ENCODE measurements around the gene MAP3K15.
"Not testable (repeated sequence)": the region's sequence is repeated elsewhere in the genome, so short reads cannot be mapped to it uniquely, and the experiment has no call there.

Gene MAP3K15

GRCh38 chrX:19535476-19535875 lies 20.2 kb upstream of the MAP3K15 start:
- H2AFZ ChIP-seq (ENCODE audit: low read length, unreplicated experiment) = no peak overlapping the region
- no peaks in the 10 kb centered on the region for H3K27me3 ChIP-seq (ENCODE audit: insufficient read depth, low read length)
- H3K4me3 ChIP-seq (ENCODE audit: low read depth, low read length) = no peak overlapping the region
- H3K79me2 ChIP-seq (ENCODE audit: control insufficient read depth, insufficient read depth, low read length, unreplicated experiment) = no peaks in the 10 kb centered on the region
- H3K36me3 ChIP-seq (ENCODE audit: insufficient read depth, low read length) = no peaks in the 10 kb centered on the region
- H3K4me1 ChIP-seq (ENCODE audit: control insufficient read depth, insufficient read depth, low read length, unreplicated experiment) = no peaks in the 10 kb centered on the region
- no peak overlapping the region for H3K27ac ChIP-seq (ENCODE audit: low read depth, low read length)

- Histone ChIP-seq H3K4me1 (ENCODE audit: control insufficient read depth, insufficient read depth, low read length, unreplicated experiment) (no peaks in the 10 kb centered on the region), H2AFZ (ENCODE audit: low read length, unreplicated experiment) (no peak overlapping the region), H3K27me3 (ENCODE audit: insufficient read depth, low read length) (no peaks in the 10 kb centered on the region), H3K4me3 (ENCODE audit: low read depth, low read length) (no peak overlapping the region), H3K27ac (ENCODE audit: low read depth, low read length) (no peak overlapping the region), H3K36me3 (ENCODE audit: insufficient read depth, low read length) (no peaks in the 10 kb centered on the region), H3K79me2 (ENCODE audit: control insufficient read depth, insufficient read depth, low read length, unreplicated experiment) (no peaks in the 10 kb centered on the region)
Observed at GRCh38 chrX:19532709-19533108, 17.4 kb upstream of the MAP3K15 start.

DNA sequence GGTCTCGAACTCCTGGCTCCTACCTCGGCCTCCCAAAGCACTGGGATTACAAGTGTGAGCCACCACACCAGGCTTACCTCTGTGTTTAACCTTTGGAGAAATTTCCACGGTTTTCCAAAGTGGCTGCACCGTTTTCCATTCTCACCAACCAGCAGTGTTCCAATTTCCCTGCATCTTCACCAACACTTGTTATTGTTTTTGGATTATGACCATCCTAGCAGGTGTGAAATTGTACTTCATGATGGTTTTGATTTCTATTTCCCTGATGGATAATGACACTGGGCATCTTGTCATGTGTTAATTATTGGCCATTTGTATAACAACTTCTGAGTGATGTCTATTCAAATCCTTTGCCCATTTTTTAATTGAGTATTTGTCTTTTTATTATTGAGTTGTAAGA lies 2.7 kb upstream of the MAP3K15 start:
- Histone ChIP-seq H3K79me2 (ENCODE audit: control insufficient read depth, insufficient read depth, low read length, unreplicated experiment) (no peaks in the 10 kb centered on the region), H3K4me1 (ENCODE audit: control insufficient read depth, insufficient read depth, low read length, unreplicated experiment) (peaks cover 3% of the 10 kb centered on the region), H3K36me3 (ENCODE audit: insufficient read depth, low read length) (no peaks in the 10 kb centered on the region), H3K4me3 (ENCODE audit: low read depth, low read length) (no peak overlapping the region), H3K27ac (ENCODE audit: low read depth, low read length) (no peak overlapping the region), H2AFZ (ENCODE audit: low read length, unreplicated experiment) (no peak overlapping the region), H3K27me3 (ENCODE audit: insufficient read depth, low read length) (peaks cover 46% of the 10 kb centered on the region)

GRCh38 chrX:19515615-19516105 lies 352 bp upstream of the MAP3K15 start:
- peak overlapping the region; percentile 58; the same call in 1 of the 2 replicates for H3K4me3 ChIP-seq (ENCODE audit: low read depth, low read length)
- no peaks in the 10 kb centered on the region for H3K79me2 ChIP-seq (ENCODE audit: control insufficient read depth, insufficient read depth, low read length, unreplicated experiment)
- H3K4me1 ChIP-seq (ENCODE audit: control insufficient read depth, insufficient read depth, low read length, unreplicated experiment) = peaks cover 3% of the 10 kb centered on the region
- H3K27ac ChIP-seq (ENCODE audit: low read depth, low read length) = no peak overlapping the region
- H2AFZ ChIP-seq (ENCODE audit: low read length, unreplicated experiment) = peak overlapping the region; percentile 14
- H3K27me3 ChIP-seq (ENCODE audit: insufficient read depth, low read length) = peaks cover 50% of the 10 kb centered on the region
- H3K36me3 ChIP-seq (ENCODE audit: insufficient read depth, low read length) = no peaks in the 10 kb centered on the region

- Histone ChIP-seq H3K4me3 (ENCODE audit: low read depth, low read length) (no peak overlapping the region), H3K27me3 (ENCODE audit: insufficient read depth, low read length) (peaks cover 46% of the 10 kb centered on the region), H3K27ac (ENCODE audit: low read depth, low read length) (no peak overlapping the region), H2AFZ (ENCODE audit: low read length, unreplicated experiment) (peak overlapping the region; percentile 25), H3K36me3 (ENCODE audit: insufficient read depth, low read length) (no peaks in the 10 kb centered on the region), H3K4me1 (ENCODE audit: control insufficient read depth, insufficient read depth, low read length, unreplicated experiment) (peaks cover 3% of the 10 kb centered on the region), H3K79me2 (ENCODE audit: control insufficient read depth, insufficient read depth, low read length, unreplicated experiment) (no peaks in the 10 kb centered on the region)
Observed at GRCh38 chrX:19513383-19513782, 1.9 kb downstream of the MAP3K15 start.

GRCh38 chrX:19512961-19513360 lies 2.3 kb downstream of the MAP3K15 start:
- H3K4me1 ChIP-seq (ENCODE audit: control insufficient read depth, insufficient read depth, low read length, unreplicated experiment) = peaks cover 3% of the 10 kb centered on the region
- H3K27me3 ChIP-seq (ENCODE audit: insufficient read depth, low read length) = peaks cover 41% of the 10 kb centered on the region

DNA sequence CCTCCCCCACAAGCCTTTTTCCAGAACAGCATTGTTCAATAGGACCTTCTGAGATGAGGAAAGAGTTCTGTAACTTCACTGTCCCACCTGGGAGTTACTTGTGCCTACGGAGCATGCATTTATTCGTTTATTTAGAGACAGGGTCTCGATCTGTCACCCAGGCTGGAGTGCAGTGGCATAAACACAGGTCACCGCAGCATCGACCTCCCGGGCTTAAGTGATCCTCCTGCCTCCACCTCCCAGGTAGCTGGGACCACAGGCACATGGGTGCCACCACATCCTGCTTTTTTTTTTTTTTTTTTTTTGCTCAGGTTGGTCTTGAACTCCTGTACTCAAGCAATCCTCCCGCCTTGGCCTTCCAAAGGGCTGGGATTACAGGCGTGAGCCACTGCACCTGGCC lies 2.9 kb downstream of the MAP3K15 start:
- no peak overlapping the region for H2AFZ ChIP-seq (ENCODE audit: low read length, unreplicated experiment)
- no peaks in the 10 kb centered on the region for H3K79me2 ChIP-seq (ENCODE audit: control insufficient read depth, insufficient read depth, low read length, unreplicated experiment)
- H3K27me3 ChIP-seq (ENCODE audit: insufficient read depth, low read length) = peaks cover 35% of the 10 kb centered on the region
- H3K36me3 ChIP-seq (ENCODE audit: insufficient read depth, low read length) = no peaks in the 10 kb centered on the region
- H3K4me1 ChIP-seq (ENCODE audit: control insufficient read depth, insufficient read depth, low read length, unreplicated experiment) = peaks cover 3% of the 10 kb centered on the region
- no peak overlapping the region for H3K4me3 ChIP-seq (ENCODE audit: low read depth, low read length)
- no peak overlapping the region for H3K27ac ChIP-seq (ENCODE audit: low read depth, low read length)

More at GRCh38 chrX:19512961-19513360, 2.3 kb downstream of the MAP3K15 start:
- Histone ChIP-seq H3K36me3 (ENCODE audit: insufficient read depth, low read length) (no peaks in the 10 kb centered on the region), H3K79me2 (ENCODE audit: control insufficient read depth, insufficient read depth, low read length, unreplicated experiment) (no peaks in the 10 kb centered on the region), H3K4me3 (ENCODE audit: low read depth, low read length) (no peak overlapping the region), H2AFZ (ENCODE audit: low read length, unreplicated experiment) (no peak overlapping the region), H3K27ac (ENCODE audit: low read depth, low read length) (no peak overlapping the region)

- H3K27ac ChIP-seq (ENCODE audit: low read depth, low read length); H3K4me1 ChIP-seq (ENCODE audit: control insufficient read depth, insufficient read depth, low read length, unreplicated experiment): not testable (repeated sequence)
Observed at GRCh38 chrX:19511796-19512195, 3.5 kb downstream of the MAP3K15 start.

DNA sequence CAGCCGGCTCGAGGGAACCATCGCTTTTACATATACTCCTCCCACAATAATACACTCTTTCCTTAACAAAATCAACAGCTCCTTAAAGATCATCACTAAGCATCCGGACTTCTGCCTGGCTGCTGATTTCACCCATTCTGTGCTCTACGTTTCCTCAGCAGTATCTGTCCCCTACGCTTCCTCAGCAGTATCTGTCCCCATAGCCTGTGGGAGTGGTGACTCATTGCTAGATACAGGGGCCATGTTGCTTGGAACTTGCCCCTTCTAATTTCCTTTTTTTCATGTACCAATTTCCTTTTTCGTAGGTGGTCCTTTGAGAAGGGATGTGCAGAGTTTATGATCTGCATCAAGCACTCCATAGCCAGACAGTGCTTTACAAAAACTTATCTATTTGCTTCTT lies 18.6 kb downstream of the MAP3K15 start:
- no peak overlapping the region for H3K4me3 ChIP-seq (ENCODE audit: low read depth, low read length)
- H3K27ac ChIP-seq (ENCODE audit: low read depth, low read length) = no peak overlapping the region
- H2AFZ ChIP-seq (ENCODE audit: low read length, unreplicated experiment) = no peak overlapping the region
- H3K79me2 ChIP-seq (ENCODE audit: control insufficient read depth, insufficient read depth, low read length, unreplicated experiment) = no peaks in the 10 kb centered on the region
- H3K36me3 ChIP-seq (ENCODE audit: insufficient read depth, low read length) = no peaks in the 10 kb centered on the region
- peaks cover 56% of the 10 kb centered on the region for H3K27me3 ChIP-seq (ENCODE audit: insufficient read depth, low read length)
- H3K4me1 ChIP-seq (ENCODE audit: control insufficient read depth, insufficient read depth, low read length, unreplicated experiment) = no peaks in the 10 kb centered on the region

More at GRCh38 chrX:19511796-19512195, 3.5 kb downstream of the MAP3K15 start:
- H2AFZ ChIP-seq (ENCODE audit: low read length, unreplicated experiment); H3K79me2 ChIP-seq (ENCODE audit: control insufficient read depth, insufficient read depth, low read length, unreplicated experiment); H3K36me3 ChIP-seq (ENCODE audit: insufficient read depth, low read length); H3K4me3 ChIP-seq (ENCODE audit: low read depth, low read length): not testable (repeated sequence)
- H3K27me3 ChIP-seq (ENCODE audit: insufficient read depth, low read length) = peaks cover 30% of the 10 kb centered on the region

GRCh38 chrX:19487520-19488200 lies 27.6 kb downstream of the MAP3K15 start:
- no peaks in the 10 kb centered on the region for H3K79me2 ChIP-seq (ENCODE audit: control insufficient read depth, insufficient read depth, low read length, unreplicated experiment)
- H3K27me3 ChIP-seq (ENCODE audit: insufficient read depth, low read length) = no peaks in the 10 kb centered on the region
- no peak overlapping the region for H3K27ac ChIP-seq (ENCODE audit: low read depth, low read length)
- H3K4me1 ChIP-seq (ENCODE audit: control insufficient read depth, insufficient read depth, low read length, unreplicated experiment) = no peaks in the 10 kb centered on the region
- H2AFZ ChIP-seq (ENCODE audit: low read length, unreplicated experiment) = no peak overlapping the region
- no peaks in the 10 kb centered on the region for H3K36me3 ChIP-seq (ENCODE audit: insufficient read depth, low read length)
- H3K4me3 ChIP-seq (ENCODE audit: low read depth, low read length) = no peak overlapping the region

DNA sequence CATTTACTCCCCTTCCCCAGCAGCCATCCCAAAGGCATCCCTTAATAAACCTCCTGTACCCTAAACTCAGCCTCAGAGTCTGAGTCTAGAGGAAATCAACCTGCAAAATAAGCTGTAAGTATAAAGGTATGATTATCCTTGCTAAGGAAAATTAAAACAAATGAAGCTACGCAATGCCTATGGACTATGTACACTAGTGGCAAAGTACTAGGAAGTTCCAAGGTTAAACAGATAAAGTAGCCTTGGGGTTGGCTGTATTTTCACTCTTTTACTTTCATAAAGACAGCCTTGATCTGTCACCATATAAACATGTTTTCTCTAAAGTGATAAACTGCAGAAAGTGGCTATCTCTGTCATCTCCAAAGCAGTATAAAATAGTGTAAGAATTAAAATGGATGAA lies 35.9 kb downstream of the MAP3K15 start:
- no peak overlapping the region for H3K4me3 ChIP-seq (ENCODE audit: low read depth, low read length)
- no peak overlapping the region for H2AFZ ChIP-seq (ENCODE audit: low read length, unreplicated experiment)
- no peaks in the 10 kb centered on the region for H3K36me3 ChIP-seq (ENCODE audit: insufficient read depth, low read length)
- no peak overlapping the region for H3K27ac ChIP-seq (ENCODE audit: low read depth, low read length)
- H3K27me3 ChIP-seq (ENCODE audit: insufficient read depth, low read length) = peaks cover 3% of the 10 kb centered on the region; the same call in 1 of the 2 replicates
- no peaks in the 10 kb centered on the region for H3K79me2 ChIP-seq (ENCODE audit: control insufficient read depth, insufficient read depth, low read length, unreplicated experiment)
- no peaks in the 10 kb centered on the region for H3K4me1 ChIP-seq (ENCODE audit: control insufficient read depth, insufficient read depth, low read length, unreplicated experiment)
